Esophagus squamous epithelium (tissue), 4 donors: ENCODE results near the gene CXCL11.

ENCODE experiments used
- CTCF ChIP-seq, 6 experiments: fragments of 450-650 bp in 4 of 6; fragments of 200-600 bp in 2 of 6; sonication (generic) in 2 of 6; IDR thresholded peaks; one replicate each; pipeline ENCODE4 v1.5.1; 2016 to 2019; ENCODE audit warnings: antibody characterized with exemption in 6 of 6, mild to moderate bottlenecking in 4 of 6, moderate library complexity in 4 of 6
- POLR2A ChIP-seq, 4 donors: fragments of 450-650 bp; IDR thresholded peaks; one replicate each; pipeline ENCODE4 v1.6.1; 2017; ENCODE audit warnings: antibody characterized with exemption in 4 of 4, mild to moderate bottlenecking in 4 of 4, moderate library complexity in 3 of 4

- TF ChIP-seq CTCF (IDR thresholded peaks at IDR 0.05) (no peak), POLR2A (IDR thresholded peaks at IDR 0.05) (no peak)
These were observed 19.1 kb upstream of the CXCL11 start for GRCh38 chr4:76055016-76055415.
